DOHH2 (cell line): ENCODE results near the gene MB21D2.

ENCODE experiments used
- EZH2phosphoT487 ChIP-seq: fragments of 200-600 bp; sonication (generic); IDR thresholded peaks from 2 replicates; pipeline ENCODE4 v1.6.1; 2017; ENCODE audit warnings: borderline replicate concordance, mild to moderate bottlenecking, antibody characterized with exemption, low read length, moderate library complexity, mixed read lengths
- TF ChIP-seq, protein P1 (sequence below): fragments of 200-600 bp; sonication (generic); IDR thresholded peaks from one replicate; pipeline ENCODE4 v1.5.1; 2014; ENCODE audit warnings: antibody characterized with exemption, mild to moderate bottlenecking, low read depth, low read length; ENCODE audit not compliant: poor library complexity, severe bottlenecking

DNA sequence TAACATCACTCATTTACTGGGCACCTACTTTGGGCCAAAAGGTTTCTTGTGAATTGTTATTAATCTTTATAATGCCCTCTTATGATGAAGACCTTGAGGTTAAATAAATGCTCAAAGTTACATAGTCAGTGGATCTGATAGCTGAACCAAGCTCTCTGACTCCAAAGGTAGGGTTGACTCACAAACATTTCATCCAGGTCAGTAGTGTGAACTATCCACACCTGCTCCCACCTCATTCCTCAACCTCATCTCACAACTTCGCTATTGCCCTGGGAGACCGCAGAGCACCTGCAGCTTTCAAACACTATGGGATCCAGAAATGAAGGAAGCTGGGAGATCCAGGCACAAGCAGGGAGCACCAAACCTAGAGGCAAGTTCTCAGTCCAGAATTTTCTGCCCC is 96.5 kb downstream of the MB21D2 start:
- TF ChIP-seq, protein P1, sequence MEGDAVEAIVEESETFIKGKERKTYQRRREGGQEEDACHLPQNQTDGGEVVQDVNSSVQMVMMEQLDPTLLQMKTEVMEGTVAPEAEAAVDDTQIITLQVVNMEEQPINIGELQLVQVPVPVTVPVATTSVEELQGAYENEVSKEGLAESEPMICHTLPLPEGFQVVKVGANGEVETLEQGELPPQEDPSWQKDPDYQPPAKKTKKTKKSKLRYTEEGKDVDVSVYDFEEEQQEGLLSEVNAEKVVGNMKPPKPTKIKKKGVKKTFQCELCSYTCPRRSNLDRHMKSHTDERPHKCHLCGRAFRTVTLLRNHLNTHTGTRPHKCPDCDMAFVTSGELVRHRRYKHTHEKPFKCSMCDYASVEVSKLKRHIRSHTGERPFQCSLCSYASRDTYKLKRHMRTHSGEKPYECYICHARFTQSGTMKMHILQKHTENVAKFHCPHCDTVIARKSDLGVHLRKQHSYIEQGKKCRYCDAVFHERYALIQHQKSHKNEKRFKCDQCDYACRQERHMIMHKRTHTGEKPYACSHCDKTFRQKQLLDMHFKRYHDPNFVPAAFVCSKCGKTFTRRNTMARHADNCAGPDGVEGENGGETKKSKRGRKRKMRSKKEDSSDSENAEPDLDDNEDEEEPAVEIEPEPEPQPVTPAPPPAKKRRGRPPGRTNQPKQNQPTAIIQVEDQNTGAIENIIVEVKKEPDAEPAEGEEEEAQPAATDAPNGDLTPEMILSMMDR = no peak
- no peak for TF ChIP-seq EZH2phosphoT487
